ENCODE results near the gene KLHL17.

DNA sequence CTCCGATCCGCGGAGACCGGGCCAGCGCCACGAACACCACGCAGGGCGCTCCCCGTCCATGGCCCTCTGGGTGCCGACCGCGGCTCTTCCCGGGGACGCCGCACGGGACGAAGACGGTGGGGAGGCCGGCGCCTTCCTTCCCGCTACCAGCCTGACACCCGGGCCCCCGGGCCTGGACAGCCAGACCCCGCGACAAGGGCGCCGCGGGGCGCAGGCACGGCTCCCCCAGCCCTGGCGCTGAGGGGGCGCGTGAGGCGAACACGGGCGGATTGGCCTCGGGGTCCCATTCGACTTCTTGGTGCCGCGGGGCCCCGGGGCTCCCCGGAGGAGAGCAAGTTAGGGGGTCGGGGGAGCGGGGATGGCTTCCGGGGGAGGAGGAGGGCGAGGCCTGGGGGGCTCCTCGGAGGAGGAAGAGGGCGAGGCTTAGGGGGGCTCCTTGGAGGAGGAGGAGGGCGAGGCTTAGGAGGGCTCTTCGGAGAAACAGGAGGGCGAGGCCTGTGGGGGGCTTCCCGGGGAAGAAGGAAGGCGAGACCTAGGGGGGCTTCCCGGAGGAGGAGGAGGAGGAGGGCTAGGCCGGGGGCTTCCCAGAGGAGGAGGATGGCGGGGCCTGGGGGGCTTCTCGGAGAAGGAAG, 537 bp upstream of the KLHL17 start:
- TF ChIP-seq CTCF (IDR thresholded peaks at IDR 0.05) (no peak), POLR2AphosphoS5 (IDR thresholded peaks at IDR 0.05; ENCODE audit: low read depth, low read length) (no peak)
